ENCODE results near the gene ZBTB12. TPM values are rescaled to one million over a fixed set of nuclear protein-coding genes. Genes with fewer than 3 reads are reported as not detected.

The ZBTB12 gene
- total RNA-seq, 1 donor from 2014 or later = 37.1 TPM

DNA sequence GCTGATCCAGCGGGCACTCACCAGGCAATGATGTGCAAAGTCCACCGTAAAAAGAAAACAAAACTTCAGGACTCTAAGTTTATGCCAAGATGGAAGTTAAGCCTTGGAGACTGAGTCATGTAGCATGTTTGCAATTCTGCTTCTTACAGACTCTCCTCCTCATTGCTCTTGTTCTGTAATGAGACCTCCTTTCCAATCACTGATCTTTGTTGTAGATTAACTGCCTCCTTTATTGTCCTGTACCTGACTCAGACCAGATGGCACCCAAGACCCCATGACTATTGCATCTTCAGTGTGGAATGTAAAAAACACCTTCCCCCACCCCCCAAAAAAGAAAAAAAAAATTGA, 50.4 kb downstream of the ZBTB12 start:
- Mint-ChIP-seq H3K27ac (no peak overlapping the region), H3K9me3 (peaks cover 3% of the 10 kb centered on the region), H3K4me1 (no peaks in the 10 kb centered on the region), H3K27me3 (ENCODE audit: low read depth) (no peaks in the 10 kb centered on the region), H3K4me3 (no peak overlapping the region), H3K36me3 (peaks cover 10% of the 10 kb centered on the region)
- TF ChIP-seq, protein P1, sequence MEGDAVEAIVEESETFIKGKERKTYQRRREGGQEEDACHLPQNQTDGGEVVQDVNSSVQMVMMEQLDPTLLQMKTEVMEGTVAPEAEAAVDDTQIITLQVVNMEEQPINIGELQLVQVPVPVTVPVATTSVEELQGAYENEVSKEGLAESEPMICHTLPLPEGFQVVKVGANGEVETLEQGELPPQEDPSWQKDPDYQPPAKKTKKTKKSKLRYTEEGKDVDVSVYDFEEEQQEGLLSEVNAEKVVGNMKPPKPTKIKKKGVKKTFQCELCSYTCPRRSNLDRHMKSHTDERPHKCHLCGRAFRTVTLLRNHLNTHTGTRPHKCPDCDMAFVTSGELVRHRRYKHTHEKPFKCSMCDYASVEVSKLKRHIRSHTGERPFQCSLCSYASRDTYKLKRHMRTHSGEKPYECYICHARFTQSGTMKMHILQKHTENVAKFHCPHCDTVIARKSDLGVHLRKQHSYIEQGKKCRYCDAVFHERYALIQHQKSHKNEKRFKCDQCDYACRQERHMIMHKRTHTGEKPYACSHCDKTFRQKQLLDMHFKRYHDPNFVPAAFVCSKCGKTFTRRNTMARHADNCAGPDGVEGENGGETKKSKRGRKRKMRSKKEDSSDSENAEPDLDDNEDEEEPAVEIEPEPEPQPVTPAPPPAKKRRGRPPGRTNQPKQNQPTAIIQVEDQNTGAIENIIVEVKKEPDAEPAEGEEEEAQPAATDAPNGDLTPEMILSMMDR (IDR thresholded peaks at IDR 0.05; ENCODE audit: unreplicated experiment) = no peak
- no peak for DNase-seq (ENCODE audit: low spot score in 2 of 2, unreplicated experiment in 2 of 2)

- Mint-ChIP-seq H3K9me3 (peaks cover 3% of the 10 kb centered on the region), H3K4me1 (no peaks in the 10 kb centered on the region), H3K4me3 (no peak overlapping the region), H3K36me3 (peaks cover 10% of the 10 kb centered on the region), H3K27ac (no peak overlapping the region), H3K27me3 (ENCODE audit: low read depth) (no peaks in the 10 kb centered on the region)
- DNase-seq (ENCODE audit: low spot score in 2 of 2, unreplicated experiment in 2 of 2) = no peak
- TF ChIP-seq, protein P1 (IDR thresholded peaks at IDR 0.05; ENCODE audit: unreplicated experiment) = no peak
These were observed 51.0 kb downstream of the ZBTB12 start for GRCh38 chr6:31850765-31851484.

Other genes with a start within 250 kb of the ZBTB12 start
- gene BAG6, start 249.4 kb downstream of the ZBTB12 start, total RNA-seq = 327 to 338 TPM (median 338 TPM) in 3 replicates
- gene APOM, start 246.2 kb downstream of the ZBTB12 start, total RNA-seq = 2.4 to 3.4 TPM (median 3.1 TPM) in 3 replicates
- gene C6orf47, start 241.3 kb downstream of the ZBTB12 start, total RNA-seq = 19.0 to 19.3 TPM (median 19.2 TPM) in 3 replicates
- gene GPANK1, start 237.1 kb downstream of the ZBTB12 start, total RNA-seq = 12.7 to 14.8 TPM (median 14.3 TPM) in 3 replicates
- gene CSNK2B, start 236.0 kb downstream of the ZBTB12 start, total RNA-seq = 155 to 157 TPM (median 157 TPM) in 3 replicates
- gene LY6G5B, start 232.1 kb downstream of the ZBTB12 start, total RNA-seq = 34.2 to 37.5 TPM (median 36.5 TPM) in 3 replicates
- gene LY6G5C, start 221.0 kb downstream of the ZBTB12 start, total RNA-seq = 1.5 to 2.3 TPM (median 2.3 TPM) in 3 replicates
- 54.1 to 55.4 TPM (median 54.6 TPM) in 3 replicates for gene ABHD16A, start 198.8 kb downstream of the ZBTB12 start, total RNA-seq
- gene LY6G6F, start 195.2 kb downstream of the ZBTB12 start, total RNA-seq = not detected in 3 replicates
- gene LY6G6D, start 186.7 kb downstream of the ZBTB12 start, total RNA-seq = 0.67 to 1.8 TPM (median 0.82 TPM) in 3 replicates
- 0.89 to 1.4 TPM (median 1.3 TPM) in 3 replicates for gene LY6G6C, start 180.3 kb downstream of the ZBTB12 start, total RNA-seq
- 0.16 to 0.33 TPM (median 0.25 TPM) in 3 replicates for gene MPIG6B, start 178.7 kb downstream of the ZBTB12 start, total RNA-seq
- 142 to 144 TPM (median 143 TPM) in 3 replicates for gene DDAH2, start 172.8 kb downstream of the ZBTB12 start, total RNA-seq
- 133 to 139 TPM (median 136 TPM) in 3 replicates for gene CLIC1, start 165.6 kb downstream of the ZBTB12 start, total RNA-seq
- gene MSH5, start 162.1 kb downstream of the ZBTB12 start, total RNA-seq = 38.6 to 48.2 TPM (median 42.9 TPM) in 3 replicates
- 8.7 to 12.8 TPM (median 11.6 TPM) in 3 replicates for gene SAPCD1, start 139.4 kb downstream of the ZBTB12 start, total RNA-seq
- gene VWA7, start 124.8 kb downstream of the ZBTB12 start, total RNA-seq = 1.5 to 1.8 TPM (median 1.6 TPM) in 3 replicates
- gene VARS1, start 106.3 kb downstream of the ZBTB12 start, total RNA-seq = 82.8 to 90.4 TPM (median 83.8 TPM) in 3 replicates
- gene LSM2, start 95.1 kb downstream of the ZBTB12 start, total RNA-seq = 55.8 to 58.2 TPM (median 57.0 TPM) in 3 replicates
- gene HSPA1L, start 86.8 kb downstream of the ZBTB12 start, total RNA-seq = 1.7 to 2.2 TPM (median 2.1 TPM) in 3 replicates
- 61.3 to 70.1 TPM (median 61.7 TPM) in 3 replicates for gene HSPA1A, start 86.5 kb downstream of the ZBTB12 start, total RNA-seq
- gene HSPA1B, start 74.3 kb downstream of the ZBTB12 start, total RNA-seq = 105 to 109 TPM (median 108 TPM) in 3 replicates
- gene NEU1, start 39.3 kb downstream of the ZBTB12 start, total RNA-seq = 23.2 to 24.7 TPM (median 24.4 TPM) in 3 replicates
- 0.40 to 0.94 TPM (median 0.66 TPM) in 3 replicates for gene SLC44A4, start 23.1 kb downstream of the ZBTB12 start, total RNA-seq
- 127 to 135 TPM (median 129 TPM) in 3 replicates for gene EHMT2, start 4.4 kb downstream of the ZBTB12 start, total RNA-seq
- 1.6 to 2.9 TPM (median 2.7 TPM) in 3 replicates for gene C2, start 25.6 kb upstream of the ZBTB12 start, total RNA-seq
- 1.4 to 2.4 TPM (median 1.8 TPM) in 3 replicates for gene CFB, start 44.0 kb upstream of the ZBTB12 start, total RNA-seq
- 55.5 to 60.0 TPM (median 59.8 TPM) in 3 replicates for gene NELFE, start 56.9 kb upstream of the ZBTB12 start, total RNA-seq
- gene SKIC2, start 57.1 kb upstream of the ZBTB12 start, total RNA-seq = 78.6 to 84.3 TPM (median 82.0 TPM) in 3 replicates
- gene DXO, start 70.1 kb upstream of the ZBTB12 start, total RNA-seq = 25.2 to 28.1 TPM (median 26.1 TPM) in 3 replicates
- gene C4A, start 80.0 kb upstream of the ZBTB12 start, total RNA-seq = 12.0 to 15.3 TPM (median 12.3 TPM) in 3 replicates
- 10.4 to 12.5 TPM (median 11.5 TPM) in 3 replicates for gene C4B, start 112.7 kb upstream of the ZBTB12 start, total RNA-seq
- 0.58 to 1.2 TPM (median 0.91 TPM) in 3 replicates for gene CYP21A2, start 136.3 kb upstream of the ZBTB12 start, total RNA-seq
- gene TNXB, start 207.3 kb upstream of the ZBTB12 start, total RNA-seq = 10.8 to 13.9 TPM (median 13.6 TPM) in 3 replicates
- gene ATF6B, start 226.2 kb upstream of the ZBTB12 start, total RNA-seq = 95.8 to 99.8 TPM (median 96.3 TPM) in 3 replicates
- gene FKBPL, start 228.2 kb upstream of the ZBTB12 start, total RNA-seq = 5.4 to 6.0 TPM (median 6.0 TPM) in 3 replicates
- 3.0 to 4.5 TPM (median 3.4 TPM) in 3 replicates for gene PRRT1, start 249.9 kb upstream of the ZBTB12 start, total RNA-seq

All from mesothelial cell of epicardium (in vitro differentiated cells).